Epithelial cell of prostate (primary cell): ENCODE measurements around the gene PRRX2.
"Not testable (repeated sequence)": the region's sequence is repeated elsewhere in the genome, so short reads cannot be mapped to it uniquely, and the experiment has no call there.

Source experiments
- DNase-seq: peaks from one replicate; pipeline ENCODE4 v3.0.0-alpha.2; 2011; ENCODE audit warnings: low read depth, low spot score
- H3K27ac ChIP-seq: fragments of 450-650 bp; 2 replicates; pipeline ENCODE4 v1.5.1; 2017; ENCODE audit warnings: mild to moderate bottlenecking

PRRX2 gene

GRCh38 chr9:129635099-129636065 lies 30.1 kb upstream of the PRRX2 start:
- DNase-seq, result no peak
- H3K27ac ChIP-seq, result no peak overlapping the region

- not testable (repeated sequence) for DNase-seq, H3K27ac ChIP-seq
These were observed 29.1 kb upstream of the PRRX2 start for GRCh38 chr9:129636343-129636742.

- H3K27ac ChIP-seq, result no peak overlapping the region
- no peak for DNase-seq
These were observed 28.3 kb upstream of the PRRX2 start for GRCh38 chr9:129637102-129637501.

- no peak for DNase-seq
- H3K27ac ChIP-seq, result no peak overlapping the region
These were observed 27.6 kb upstream of the PRRX2 start for GRCh38 chr9:129637673-129638439.

- no peak for DNase-seq
- H3K27ac ChIP-seq, result no peak overlapping the region
These were observed 26.3 kb upstream of the PRRX2 start for GRCh38 chr9:129639034-129639630.

- no peak for DNase-seq
- H3K27ac ChIP-seq, result no peak overlapping the region
These were observed 25.7 kb upstream of the PRRX2 start for GRCh38 chr9:129639756-129640085.

- no peak for DNase-seq
- H3K27ac ChIP-seq, result no peak overlapping the region
These were observed 25.2 kb upstream of the PRRX2 start for GRCh38 chr9:129640086-129640870.

GRCh38 chr9:129640871-129641749 lies 24.3 kb upstream of the PRRX2 start:
- no peak for DNase-seq

GRCh38 chr9:129641750-129642585 lies 23.5 kb upstream of the PRRX2 start, which contains the start of gene ASB6:
Gene ASB6 (minus strand): TSS chr9:129642151. CDS start chr9:129641999, 152 bp downstream.
- peak; percentile 55 for DNase-seq
- peak within 1 kb of the TSS; percentile 49 for H3K27ac ChIP-seq

More at GRCh38 chr9:129640871-129641749, 24.3 kb upstream of the PRRX2 start:
- peak overlapping the region; percentile 49 for H3K27ac ChIP-seq

GRCh38 chr9:129643706-129644105 lies 21.7 kb upstream of the PRRX2 start:
- H3K27ac ChIP-seq, result no peak overlapping the region
- no peak for DNase-seq

GRCh38 chr9:129644365-129644764 lies 21.1 kb upstream of the PRRX2 start:
- H3K27ac ChIP-seq, result no peak overlapping the region
- DNase-seq, result no peak

GRCh38 chr9:129644902-129645301 lies 20.5 kb upstream of the PRRX2 start:
- DNase-seq, result no peak
- no peak overlapping the region for H3K27ac ChIP-seq

- no peak for DNase-seq
- H3K27ac ChIP-seq, result no peak overlapping the region
These were observed 19.2 kb upstream of the PRRX2 start for GRCh38 chr9:129646252-129646651.

- DNase-seq, result no peak
- no peak overlapping the region for H3K27ac ChIP-seq
These were observed 18.8 kb upstream of the PRRX2 start for GRCh38 chr9:129646654-129647053.

GRCh38 chr9:129647635-129648034 lies 17.8 kb upstream of the PRRX2 start:
- no peak for DNase-seq
- H3K27ac ChIP-seq, result no peak overlapping the region

GRCh38 chr9:129648092-129648763 lies 17.2 kb upstream of the PRRX2 start:
- no peak for DNase-seq
- H3K27ac ChIP-seq, result no peak overlapping the region

- H3K27ac ChIP-seq, result no peak overlapping the region
- DNase-seq, result no peak
These were observed 16.7 kb upstream of the PRRX2 start for GRCh38 chr9:129648764-129649115.
